Skeletal muscle satellite cell (primary cell): ENCODE measurements around the gene IL17RB. TPM values are rescaled to one million over a fixed set of nuclear protein-coding genes. Genes with fewer than 3 reads are reported as not detected.

Experiments
- H3K27me3 ChIP-seq: 2 replicates; pipeline ENCODE4 v1.7.0; 2013; ENCODE audit warnings: low read length; ENCODE audit not compliant: control insufficient read depth, insufficient read depth
- H3K36me3 ChIP-seq: 2 replicates; pipeline ENCODE4 v1.7.0; 2013; ENCODE audit warnings: mild to moderate bottlenecking, control low read depth, low read length; ENCODE audit not compliant: insufficient read depth
- H3K4me1 ChIP-seq: 2 replicates; pipeline ENCODE4 v1.7.0; 2013; ENCODE audit warnings: low read length; ENCODE audit not compliant: control insufficient read depth, insufficient read depth
- H3K4me2 ChIP-seq: 2 replicates; pipeline ENCODE4 v1.7.0; 2013; ENCODE audit warnings: mild to moderate bottlenecking, low read length
- H3K4me3 ChIP-seq: 2 replicates; pipeline ENCODE4 v1.7.0; 2013; ENCODE audit warnings: low read length
- H3K9ac ChIP-seq: 2 replicates; pipeline ENCODE4 v1.7.0; 2013; ENCODE audit warnings: mild to moderate bottlenecking, low read depth, low read length, moderate library complexity
- H3K9me3 ChIP-seq: replicated peaks from 2 replicates; pipeline ENCODE4 v1.7.0; 2013; ENCODE audit warnings: mild to moderate bottlenecking, control low read depth, low read length
- total RNA-seq: library from RNA; depleted of rRNA; stranded (reverse); fragments of >200 nt; gene quantifications from 2 replicates; pipeline ENCODE4 v1.2.3, GENCODE V29; 2012; rRNA removed

The IL17RB gene, protein sequence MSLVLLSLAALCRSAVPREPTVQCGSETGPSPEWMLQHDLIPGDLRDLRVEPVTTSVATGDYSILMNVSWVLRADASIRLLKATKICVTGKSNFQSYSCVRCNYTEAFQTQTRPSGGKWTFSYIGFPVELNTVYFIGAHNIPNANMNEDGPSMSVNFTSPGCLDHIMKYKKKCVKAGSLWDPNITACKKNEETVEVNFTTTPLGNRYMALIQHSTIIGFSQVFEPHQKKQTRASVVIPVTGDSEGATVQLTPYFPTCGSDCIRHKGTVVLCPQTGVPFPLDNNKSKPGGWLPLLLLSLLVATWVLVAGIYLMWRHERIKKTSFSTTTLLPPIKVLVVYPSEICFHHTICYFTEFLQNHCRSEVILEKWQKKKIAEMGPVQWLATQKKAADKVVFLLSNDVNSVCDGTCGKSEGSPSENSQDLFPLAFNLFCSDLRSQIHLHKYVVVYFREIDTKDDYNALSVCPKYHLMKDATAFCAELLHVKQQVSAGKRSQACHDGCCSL
- total RNA-seq = not detected in 2 replicates

DNA sequence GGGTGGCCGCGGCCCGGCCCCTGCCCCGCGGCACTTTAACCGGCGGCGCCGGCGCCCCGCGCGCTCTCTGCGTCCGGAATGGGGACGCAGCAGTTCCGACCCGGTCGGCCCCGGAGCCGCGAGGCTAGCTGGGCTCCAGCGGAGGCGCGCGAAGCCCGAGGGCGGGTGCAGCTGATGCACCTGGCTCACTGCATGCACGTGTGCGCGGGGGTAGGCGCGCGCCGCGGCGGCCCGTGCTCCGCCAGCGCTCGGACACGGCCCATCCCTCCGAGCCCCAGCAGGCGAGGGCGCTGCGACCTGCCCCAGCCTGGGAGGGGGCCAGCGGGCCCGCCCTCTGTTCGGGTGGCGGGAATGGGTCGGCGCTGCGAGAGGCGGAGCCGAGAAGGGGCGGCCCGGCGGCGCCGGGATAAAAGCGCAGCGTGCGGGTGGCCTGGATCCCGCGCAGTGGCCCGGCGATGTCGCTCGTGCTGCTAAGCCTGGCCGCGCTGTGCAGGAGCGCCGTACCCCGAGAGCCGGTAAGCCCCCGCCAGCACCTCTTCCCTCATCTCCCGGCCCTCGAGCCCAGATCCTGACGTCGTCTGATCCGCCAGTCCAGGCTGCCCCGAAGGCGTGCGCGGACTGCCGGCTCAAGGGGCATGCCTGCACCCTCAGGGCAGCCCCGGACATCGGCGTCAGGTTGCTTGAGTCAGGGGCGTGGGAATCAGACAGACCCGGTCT, at the start of gene IL17RB, which contains the start of gene CHDH:
Gene IL17RB, plus strand, starts transcription at position 435 of the 717 bp plus-strand sequence. Its CDS starts 21 bp downstream, at position 456.
Gene CHDH, minus strand, starts transcription at position 286 of the 717 bp plus-strand sequence. CDS start 22,411 bp downstream, outside the sequence.
- no peaks in the 10 kb centered on the region for H3K9me3 ChIP-seq
- H3K9ac ChIP-seq = peak within 1 kb of the TSS; percentile 33
- peak within 1 kb of the TSS; percentile 68 for H3K4me3 ChIP-seq
- peak within 1 kb of the TSS; percentile 86 for H3K4me2 ChIP-seq
- H3K27me3 ChIP-seq = peaks cover 58% of the 10 kb centered on the region
- no peaks in the 10 kb centered on the region for H3K36me3 ChIP-seq
- H3K4me1 ChIP-seq = peaks cover 7% of the 10 kb centered on the region

DNA sequence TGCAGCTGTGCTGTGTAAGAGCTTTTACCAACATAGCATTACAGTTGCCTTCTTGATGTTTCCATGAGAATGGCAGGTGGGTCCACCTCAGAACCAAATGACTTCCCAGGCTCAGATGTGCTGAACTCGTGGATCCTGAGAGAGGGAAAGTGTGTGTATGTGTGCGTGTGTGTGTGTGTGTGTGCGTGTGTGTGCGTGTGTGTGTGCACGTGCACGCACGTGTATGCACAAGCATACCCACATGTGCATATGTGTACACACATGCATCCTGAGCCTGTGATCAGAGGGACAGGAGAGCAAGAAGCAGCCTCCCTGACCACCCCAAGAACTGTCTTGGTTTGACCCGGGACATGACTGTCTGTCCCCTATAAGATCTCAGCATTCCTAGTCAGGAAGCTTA, 48.2 kb upstream of the IL17RB start:
- no peaks in the 10 kb centered on the region for H3K9me3 ChIP-seq
- no peak overlapping the region for H3K9ac ChIP-seq
- H3K4me1 ChIP-seq = no peaks in the 10 kb centered on the region
- peaks cover 19% of the 10 kb centered on the region for H3K27me3 ChIP-seq
- H3K4me2 ChIP-seq = no peak overlapping the region
- H3K4me3 ChIP-seq = no peak overlapping the region
- H3K36me3 ChIP-seq = no peaks in the 10 kb centered on the region

DNA sequence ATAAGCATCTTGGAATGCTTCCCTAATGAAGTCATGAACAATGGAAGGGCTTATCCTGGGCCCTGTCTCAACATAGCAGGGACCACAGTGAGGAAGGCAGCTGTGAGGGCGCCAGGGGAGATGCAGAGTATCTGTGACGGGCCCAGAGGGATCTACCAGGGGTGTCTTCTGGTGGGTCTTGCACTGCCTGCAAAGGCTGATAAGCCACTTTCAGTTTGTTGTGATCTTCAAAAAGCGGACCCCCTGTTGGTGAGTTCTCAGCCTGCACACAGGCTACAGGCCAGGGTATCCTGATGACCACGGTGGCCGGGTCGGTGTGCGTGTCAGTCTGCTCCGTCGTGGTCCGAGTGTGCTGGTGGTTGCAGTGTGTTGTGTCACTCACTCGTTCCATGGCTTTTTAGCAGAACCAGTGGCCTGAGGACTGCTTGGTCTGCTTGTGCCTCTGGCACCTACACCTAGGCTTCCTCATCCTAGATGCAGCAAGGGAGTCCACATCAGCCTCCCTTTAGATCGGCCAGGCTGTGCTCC, 47.0 kb upstream of the IL17RB start:
- no peak overlapping the region for H3K4me2 ChIP-seq
- H3K4me3 ChIP-seq = no peak overlapping the region
- no peaks in the 10 kb centered on the region for H3K36me3 ChIP-seq
- H3K4me1 ChIP-seq = peaks cover 3% of the 10 kb centered on the region
- no peaks in the 10 kb centered on the region for H3K9me3 ChIP-seq
- no peak overlapping the region for H3K9ac ChIP-seq
- H3K27me3 ChIP-seq = peaks cover 19% of the 10 kb centered on the region

DNA sequence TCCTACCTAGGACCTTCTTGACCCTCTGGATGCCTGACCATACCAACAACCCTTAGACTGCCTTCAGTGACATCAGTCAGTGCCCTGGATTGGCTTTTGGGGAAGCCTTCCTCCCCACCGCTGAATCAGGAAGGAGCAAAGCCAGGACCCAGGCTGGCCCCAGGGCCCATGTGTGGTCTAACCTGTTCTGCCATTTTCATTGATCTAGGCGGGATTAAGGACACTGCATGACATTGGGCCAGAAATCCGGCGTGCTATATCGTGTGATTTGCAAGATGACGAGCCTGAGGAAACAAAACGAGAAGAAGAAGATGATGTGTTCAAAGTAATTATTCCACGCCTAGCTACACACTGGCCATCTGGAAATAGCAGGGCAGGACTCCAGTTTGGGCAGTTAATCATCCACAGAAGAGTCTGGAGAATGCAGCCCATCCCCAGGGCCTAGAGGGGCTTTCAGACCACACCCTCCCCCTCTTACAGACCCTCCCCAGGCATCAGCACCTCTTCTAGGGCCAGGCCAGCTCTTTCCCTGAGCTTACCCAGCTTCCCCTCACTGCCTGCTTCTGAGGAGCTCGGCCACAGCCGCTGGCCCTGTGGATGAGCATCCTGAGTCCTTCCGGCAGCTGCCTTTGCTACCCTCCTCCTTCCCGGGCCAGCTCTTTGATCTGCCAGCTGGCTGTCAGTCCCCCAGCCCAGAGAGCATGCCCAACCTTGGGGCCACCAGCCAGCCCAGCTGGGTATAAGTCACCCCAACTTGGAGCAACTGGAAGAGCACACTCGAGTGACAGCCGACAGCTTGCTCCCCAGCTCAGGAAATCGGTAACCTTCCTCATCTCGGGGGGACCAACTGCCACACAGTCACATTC, 46.1 kb upstream of the IL17RB start:
- Histone ChIP-seq H3K27me3 (peaks cover 17% of the 10 kb centered on the region), H3K4me3 (no peak overlapping the region), H3K4me2 (no peak overlapping the region), H3K9me3 (no peaks in the 10 kb centered on the region), H3K9ac (no peak overlapping the region), H3K4me1 (peaks cover 11% of the 10 kb centered on the region), H3K36me3 (no peaks in the 10 kb centered on the region)

DNA sequence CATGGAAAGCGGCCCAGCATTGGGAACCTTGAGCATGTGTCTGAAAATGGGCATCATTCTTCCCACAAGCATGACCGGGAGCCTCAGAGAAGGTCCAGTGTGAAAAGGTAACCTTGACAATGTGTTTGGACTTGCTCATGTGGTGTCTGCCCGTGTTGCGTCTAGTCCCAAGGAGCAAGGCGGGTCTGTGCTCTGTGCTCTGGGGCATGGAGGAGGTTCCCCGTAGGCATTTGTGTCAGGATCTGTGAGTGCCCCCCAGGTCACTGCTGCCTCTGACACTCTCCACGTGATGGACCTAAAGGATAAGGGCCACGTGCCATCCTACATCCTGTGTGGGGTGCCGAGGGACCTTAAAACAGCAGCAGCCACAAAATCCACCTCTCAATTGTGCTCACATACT, 45.0 kb upstream of the IL17RB start:
- no peaks in the 10 kb centered on the region for H3K9me3 ChIP-seq
- H3K4me1 ChIP-seq = peaks cover 21% of the 10 kb centered on the region
- no peaks in the 10 kb centered on the region for H3K36me3 ChIP-seq
- no peak overlapping the region for H3K4me2 ChIP-seq
- H3K27me3 ChIP-seq = peaks cover 17% of the 10 kb centered on the region
- no peak overlapping the region for H3K4me3 ChIP-seq
- H3K9ac ChIP-seq = no peak overlapping the region

DNA sequence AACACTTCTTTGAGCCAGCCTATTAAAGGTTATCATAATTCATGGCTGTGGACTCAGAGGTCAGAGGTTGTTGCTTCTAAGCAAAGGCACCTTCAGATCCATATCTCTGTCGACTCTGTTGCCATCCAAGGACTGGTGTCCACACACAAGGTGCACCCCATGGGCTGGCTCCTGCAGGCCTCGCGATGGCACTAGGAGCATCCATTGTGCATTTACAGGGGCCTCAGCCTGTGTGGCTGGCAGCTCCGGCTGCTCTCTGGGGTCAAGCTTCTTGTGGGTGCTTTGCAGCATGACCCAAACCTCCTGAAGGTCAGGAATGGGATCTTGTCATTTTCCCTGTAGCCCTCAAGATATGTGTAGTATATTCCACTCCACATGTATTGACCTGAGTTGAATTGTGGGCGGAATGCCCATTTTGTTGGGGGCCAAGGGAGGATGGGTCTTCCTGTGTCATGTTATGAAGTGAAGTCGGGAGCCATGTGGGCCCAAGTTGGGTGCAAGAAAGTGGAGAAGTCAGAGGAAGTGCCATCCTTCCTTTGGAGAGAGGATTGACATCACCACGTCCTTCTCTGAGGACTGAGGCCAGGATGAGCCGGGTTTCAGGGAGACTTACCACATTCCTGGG, 44.0 kb upstream of the IL17RB start:
- H3K4me3 ChIP-seq = no peak overlapping the region
- peaks cover 15% of the 10 kb centered on the region for H3K27me3 ChIP-seq
- no peak overlapping the region for H3K9ac ChIP-seq
- H3K4me1 ChIP-seq = peaks cover 28% of the 10 kb centered on the region
- no peaks in the 10 kb centered on the region for H3K9me3 ChIP-seq
- H3K36me3 ChIP-seq = no peaks in the 10 kb centered on the region
- H3K4me2 ChIP-seq = no peak overlapping the region

DNA sequence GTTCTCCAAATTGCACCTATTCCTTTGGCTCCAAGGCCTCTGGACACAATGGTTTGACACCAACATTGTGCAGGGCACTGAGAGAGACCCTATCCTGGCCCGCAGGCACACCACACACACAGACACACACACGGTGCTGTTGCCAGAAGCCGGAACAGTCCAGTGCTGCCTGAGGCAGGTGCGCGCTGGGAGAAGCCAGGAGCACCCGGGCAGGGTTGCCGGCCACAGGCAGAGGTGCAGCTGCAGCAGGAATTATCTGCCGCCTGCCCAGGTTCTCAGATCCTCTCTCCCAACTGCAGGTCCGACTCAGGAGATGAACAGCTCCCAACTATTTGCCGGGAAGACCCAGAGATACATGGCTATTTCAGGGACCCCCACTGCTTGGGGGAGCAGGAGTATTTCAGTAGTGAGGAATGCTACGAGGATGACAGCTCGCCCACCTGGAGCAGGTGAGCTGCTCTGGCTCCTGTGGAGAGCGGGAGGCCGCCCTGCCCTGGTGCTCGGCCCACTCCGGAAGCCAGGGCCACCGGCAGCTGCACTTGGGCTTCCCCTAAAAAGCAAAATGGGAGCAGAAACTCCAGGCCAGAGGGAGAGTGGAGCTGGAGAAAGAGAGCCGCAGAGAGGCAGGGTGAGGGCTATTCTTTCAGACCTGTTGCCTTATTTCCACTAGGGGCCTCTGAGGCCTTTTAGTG, 43.1 kb upstream of the IL17RB start:
- H3K4me3 ChIP-seq = no peak overlapping the region
- H3K36me3 ChIP-seq = no peaks in the 10 kb centered on the region
- peaks cover 28% of the 10 kb centered on the region for H3K4me1 ChIP-seq
- no peaks in the 10 kb centered on the region for H3K9me3 ChIP-seq
- no peak overlapping the region for H3K4me2 ChIP-seq
- peaks cover 12% of the 10 kb centered on the region for H3K27me3 ChIP-seq
- H3K9ac ChIP-seq = no peak overlapping the region

DNA sequence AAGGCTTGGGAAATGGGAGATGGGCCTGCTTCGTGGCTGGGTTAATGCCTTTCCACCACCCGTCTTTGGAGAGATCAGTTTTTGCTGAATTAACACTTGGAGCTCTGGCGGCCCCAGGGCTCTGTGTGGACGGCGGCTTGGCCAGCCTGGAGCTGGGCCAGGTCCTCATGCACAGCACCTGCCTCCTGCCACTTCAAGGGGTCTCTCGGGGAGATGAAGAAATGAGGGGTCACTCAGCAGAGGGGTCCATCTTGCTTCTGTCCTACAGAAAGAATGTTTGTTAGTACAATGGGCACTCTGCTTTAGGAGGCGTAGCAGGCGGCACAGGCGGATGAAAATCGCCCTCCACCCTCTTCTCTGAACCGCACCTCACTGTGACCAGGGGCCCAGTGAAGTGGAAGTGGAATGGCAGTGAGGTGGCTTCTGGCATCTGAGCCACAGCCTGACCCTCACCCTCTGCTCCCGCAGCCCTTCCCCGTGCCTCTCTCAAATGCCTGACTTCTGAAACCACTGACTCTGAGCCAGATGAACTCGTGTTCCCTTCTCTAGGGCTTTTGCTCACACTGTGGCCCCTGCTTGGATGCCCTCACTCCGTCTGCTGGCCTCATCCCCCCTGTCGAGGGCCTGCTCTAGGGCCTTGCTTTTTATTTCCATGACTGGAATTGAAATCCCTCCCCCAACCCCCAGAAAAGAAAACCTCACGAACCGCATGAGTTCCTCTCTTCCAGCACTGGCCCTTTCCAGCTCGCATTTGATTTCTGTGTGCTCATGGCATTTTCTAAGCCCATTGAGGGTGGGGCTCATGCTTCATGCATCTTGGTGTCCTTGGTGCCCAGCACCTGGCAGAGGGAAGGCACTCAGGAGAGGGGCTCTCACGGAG, 42.3 kb upstream of the IL17RB start:
- H3K9me3 ChIP-seq = no peaks in the 10 kb centered on the region
- H3K4me2 ChIP-seq = no peak overlapping the region
- H3K36me3 ChIP-seq = no peaks in the 10 kb centered on the region
- H3K4me1 ChIP-seq = peaks cover 28% of the 10 kb centered on the region
- H3K27me3 ChIP-seq = peaks cover 12% of the 10 kb centered on the region
- H3K4me3 ChIP-seq = no peak overlapping the region
- no peak overlapping the region for H3K9ac ChIP-seq

DNA sequence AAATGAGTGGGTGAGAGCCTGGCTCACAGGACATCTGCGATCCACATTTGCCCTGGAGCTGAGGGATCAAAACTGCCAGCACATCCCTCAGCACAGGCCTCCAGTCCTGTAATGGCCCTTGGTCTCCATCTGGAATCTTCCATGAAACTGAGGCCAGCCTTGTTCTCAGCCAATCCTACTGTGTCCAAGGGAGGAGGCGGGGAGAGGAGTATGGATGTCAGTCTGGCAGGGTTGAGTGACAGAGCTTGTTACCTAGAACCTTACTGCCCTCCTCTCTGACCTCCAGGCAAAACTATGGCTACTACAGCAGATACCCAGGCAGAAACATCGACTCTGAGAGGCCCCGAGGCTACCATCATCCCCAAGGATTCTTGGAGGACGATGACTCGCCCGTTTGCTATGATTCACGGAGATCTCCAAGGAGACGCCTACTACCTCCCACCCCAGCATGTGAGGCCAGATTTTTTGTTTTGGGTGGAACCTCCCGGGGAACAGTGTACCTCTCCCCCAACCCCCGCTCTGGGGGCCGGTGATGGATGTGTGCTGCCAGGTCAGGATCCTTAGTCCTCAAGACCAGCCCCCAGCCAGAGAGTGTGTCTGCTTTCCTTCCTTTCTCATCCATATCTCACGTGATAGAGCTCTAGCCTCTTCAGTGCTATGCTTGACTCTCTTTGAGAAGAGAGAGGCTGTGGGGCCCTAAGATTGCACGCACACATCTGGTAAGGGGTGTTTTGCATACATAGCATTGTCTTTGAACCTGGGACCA, 41.5 kb upstream of the IL17RB start:
- H3K9ac ChIP-seq = no peak overlapping the region
- no peaks in the 10 kb centered on the region for H3K36me3 ChIP-seq
- peaks cover 12% of the 10 kb centered on the region for H3K27me3 ChIP-seq
- peaks cover 28% of the 10 kb centered on the region for H3K4me1 ChIP-seq
- no peak overlapping the region for H3K4me2 ChIP-seq
- no peak overlapping the region for H3K4me3 ChIP-seq
- no peaks in the 10 kb centered on the region for H3K9me3 ChIP-seq
